Activated CD8-positive, alpha-beta T cell treated with anti-CD3 and anti-CD28 coated beads, Interleukin-2, amount 10 ng/mL, durations not matched to agents 7 days and 5 days (primary cell): ENCODE data around the gene PTGES2. TPM values are rescaled to one million over a fixed set of nuclear protein-coding genes. Genes with fewer than 3 reads are reported as not detected.

Source experiments
- ATAC-seq: fragments of 150-1000 bp; cut with Tn5 transposase; one replicate; pipeline ENCODE4 v1.10.0; 2021; ENCODE audit warnings: moderate library complexity
- CTCF ChIA-PET: fragments of 350-600 bp; sonication (Branson Sonifier 250); formaldehyde crosslinking; loops from one replicate; lab custom pipeline; 2021; ENCODE audit warnings: antibody characterized with exemption; lab: Charles Lee
- POLR2A ChIA-PET: fragments of 350-600 bp; sonication (Branson Sonifier 250); formaldehyde crosslinking; loops from one replicate; lab custom pipeline; 2021; ENCODE audit warnings: antibody characterized with exemption; lab: Charles Lee
- DNase-seq: peaks from one replicate; pipeline ENCODE4 v3.0.0-alpha.2; 2020
- H3K27ac Mint-ChIP-seq: one replicate; pipeline ENCODE4 v1.8.0; 2021; ENCODE audit warnings: mild to moderate bottlenecking, mixed read lengths
- H3K27me3 Mint-ChIP-seq: one replicate; pipeline ENCODE4 v1.8.0; 2021; ENCODE audit warnings: low read depth, mixed read lengths
- H3K36me3 Mint-ChIP-seq: one replicate; pipeline ENCODE4 v1.8.0; 2021; ENCODE audit warnings: low read depth, mixed read lengths
- H3K4me1 Mint-ChIP-seq: one replicate; pipeline ENCODE4 v1.8.0; 2021; ENCODE audit warnings: low read depth, mixed read lengths
- H3K4me3 Mint-ChIP-seq: one replicate; pipeline ENCODE4 v1.8.0; 2021; ENCODE audit warnings: mild to moderate bottlenecking, mixed read lengths
- H3K9me3 Mint-ChIP-seq: one replicate; pipeline ENCODE4 v1.8.0; 2022; ENCODE audit warnings: mixed read lengths; ENCODE audit not compliant: insufficient read depth
- total RNA-seq, 2 experiments: library from RNA; stranded (reverse); gene quantifications; one replicate each; pipeline ENCODE4 v1.2.3, GENCODE V29; 2021

The PTGES2 gene
- total RNA-seq, 2 experiments from 2014 or later: 51.8 to 57.7 TPM

DNA sequence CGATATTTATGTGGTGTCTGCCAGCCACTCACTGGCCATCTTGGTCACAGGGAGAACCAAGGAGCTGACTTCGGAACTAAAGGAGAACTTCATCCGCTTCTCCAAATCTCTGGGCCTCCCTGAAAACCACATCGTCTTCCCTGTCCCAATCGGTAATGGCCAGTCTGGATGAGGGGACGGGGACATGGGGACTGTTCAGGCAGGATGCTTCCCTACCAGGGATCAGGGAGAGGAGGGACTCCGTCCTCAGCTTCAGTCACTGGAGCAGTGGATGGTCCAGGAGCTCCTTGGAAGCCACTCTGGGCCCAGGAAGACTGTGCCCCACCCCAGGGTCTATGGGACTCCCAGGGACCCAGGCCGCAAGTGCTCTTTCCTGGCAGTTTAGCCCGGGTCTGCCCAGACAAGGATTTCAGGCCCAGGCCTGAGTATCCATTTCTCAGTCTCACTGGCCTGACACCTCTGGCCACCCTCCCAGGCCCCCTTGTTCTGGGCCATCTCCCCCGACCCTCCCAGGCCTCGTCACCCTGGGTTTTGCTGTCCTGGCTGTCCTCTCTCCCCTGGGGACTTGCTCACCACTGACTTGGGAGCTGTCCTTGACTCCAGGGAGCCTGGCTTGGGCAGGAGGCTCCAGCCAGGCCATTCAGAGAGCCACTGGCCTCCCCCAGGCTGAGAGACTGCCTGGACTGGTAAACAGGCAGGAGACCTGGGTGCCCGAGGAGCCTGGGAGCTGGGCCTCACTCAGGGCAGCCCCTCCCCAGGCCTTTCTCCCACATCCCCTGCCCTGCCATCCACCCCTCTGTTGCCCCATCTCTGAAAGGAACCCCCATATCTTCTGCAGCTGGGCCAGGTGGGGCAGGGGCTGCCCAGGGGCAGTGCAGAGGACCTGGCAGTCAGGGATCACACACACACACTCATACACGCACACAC is 24.9 kb upstream of the PTGES2 start:
- CTCF ChIA-PET: no interaction called here
- H3K9me3 Mint-ChIP-seq: no peaks in the 10 kb centered on the region
- H3K27me3 Mint-ChIP-seq: no peaks in the 10 kb centered on the region

DNA sequence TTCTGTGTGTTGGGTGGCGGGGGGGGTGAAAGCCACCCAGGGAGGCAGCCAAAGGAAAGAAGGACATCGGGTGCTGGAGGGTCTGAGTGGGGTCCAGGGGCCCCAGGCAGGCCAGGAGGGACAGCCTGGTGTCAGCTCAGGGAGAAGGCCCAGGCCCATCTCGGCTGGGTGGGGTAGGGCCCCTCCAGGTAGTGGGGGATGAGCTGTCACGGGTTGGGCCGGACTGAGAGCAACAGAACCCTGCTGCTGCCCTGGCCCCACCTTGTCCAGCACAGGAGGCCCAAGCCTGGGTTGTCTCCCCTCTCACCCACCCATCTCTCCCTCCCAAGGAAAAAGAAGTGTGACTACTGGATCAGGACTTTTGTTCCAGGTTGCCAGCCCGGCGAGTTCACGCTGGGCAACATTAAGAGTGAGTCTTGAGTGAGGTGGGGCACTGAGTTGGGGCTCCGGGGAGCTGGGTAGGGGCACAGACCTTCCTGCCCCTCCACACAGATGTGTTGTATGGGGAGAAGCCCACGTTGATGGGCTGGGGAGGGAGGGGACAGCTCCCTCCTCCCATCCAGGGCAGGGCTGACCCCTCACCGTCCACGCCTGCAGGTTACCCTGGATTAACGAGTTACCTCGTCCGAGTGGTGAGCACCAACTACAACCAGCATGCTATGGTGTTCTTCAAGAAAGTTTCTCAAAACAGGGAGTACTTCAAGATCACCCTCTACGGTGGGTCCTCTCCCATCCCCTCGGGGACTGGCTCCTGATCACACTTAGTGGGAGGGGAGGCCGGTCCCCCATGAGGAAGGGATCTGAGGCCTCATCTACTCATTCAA is 24.0 kb upstream of the PTGES2 start:
- CTCF ChIA-PET: interaction anchor here (1.0 to 2.3 kb wide), 4 partner anchors 9 to 211 kb away, joined by 3 to 7 read pairs (median 4); no protein-coding TSS in a partner anchor
- Mint-ChIP-seq H3K4me3 (no peak overlapping the region), H3K27me3 (no peaks in the 10 kb centered on the region), H3K4me1 (no peaks in the 10 kb centered on the region), H3K27ac (peak overlapping the region; percentile 52), H3K9me3 (no peaks in the 10 kb centered on the region), H3K36me3 (no peaks in the 10 kb centered on the region)
- DNase-seq (no peak), ATAC-seq (no peak)
- POLR2A ChIA-PET: no interaction called here

More for the DNA sequence above, 24.9 kb upstream of the PTGES2 start:
- Mint-ChIP-seq H3K4me1 (no peaks in the 10 kb centered on the region), H3K27ac (no peak overlapping the region), H3K4me3 (no peak overlapping the region), H3K36me3 (no peaks in the 10 kb centered on the region)
- POLR2A ChIA-PET: interaction anchor here (0.5 kb wide), 1 partner anchor 653 kb away, joined by 4 read pairs; no protein-coding TSS in a partner anchor
- DNase-seq (no peak), ATAC-seq (no peak)

GRCh38 chr9:128150594-128151308 is 23.2 kb upstream of the PTGES2 start:
- peak overlapping the region; percentile 52 for H3K27ac Mint-ChIP-seq
- ChIA-PET CTCF (interaction anchor here (1.0 to 2.3 kb wide), 8 partner anchors 8 to 212 kb away, joined by 3 to 7 read pairs (median 3); no protein-coding TSS in a partner anchor), POLR2A (no interaction called here)
- no peak overlapping the region for H3K4me3 Mint-ChIP-seq
- no peaks in the 10 kb centered on the region for H3K9me3 Mint-ChIP-seq
- no peaks in the 10 kb centered on the region for H3K36me3 Mint-ChIP-seq
- H3K4me1 Mint-ChIP-seq: no peaks in the 10 kb centered on the region
- no peaks in the 10 kb centered on the region for H3K27me3 Mint-ChIP-seq
- DNase-seq (peak; percentile 35), ATAC-seq (peak; percentile 53)

- no peak for ATAC-seq
Measured at GRCh38 chr9:128149951-128150593, 22.5 kb upstream of the PTGES2 start.

DNA sequence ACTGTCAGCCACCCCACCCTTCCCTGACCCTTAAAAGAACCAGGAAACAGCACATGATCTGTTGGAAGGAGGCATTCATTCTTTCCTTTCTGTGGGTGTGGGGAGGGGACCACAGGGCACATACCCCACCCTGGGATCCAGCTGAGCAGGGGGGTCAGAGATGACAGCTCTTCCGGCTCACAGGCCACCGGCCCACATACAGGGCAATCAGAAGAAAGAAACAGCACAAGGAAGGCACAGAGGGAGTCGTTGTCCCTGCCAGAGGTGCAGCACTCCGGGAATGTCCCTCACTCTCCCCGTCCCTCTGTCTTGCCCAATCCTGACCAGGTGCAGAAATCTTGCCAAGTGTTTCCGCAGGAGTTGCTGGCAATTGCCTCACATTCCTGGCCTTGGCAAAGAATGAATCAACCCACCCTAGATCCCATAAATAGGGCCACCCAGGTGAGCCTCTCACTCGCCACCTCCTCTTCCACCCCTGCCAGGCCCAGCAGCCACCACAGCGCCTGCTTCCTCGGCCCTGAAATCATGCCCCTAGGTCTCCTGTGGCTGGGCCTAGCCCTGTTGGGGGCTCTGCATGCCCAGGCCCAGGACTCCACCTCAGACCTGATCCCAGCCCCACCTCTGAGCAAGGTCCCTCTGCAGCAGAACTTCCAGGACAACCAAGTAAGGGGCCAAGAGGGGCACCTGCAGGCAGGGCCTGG is 21.6 kb upstream of the PTGES2 start, which contains the start of gene LCN2:
TSS of gene LCN2 (plus strand) at position 453 of the 701 bp plus-strand sequence. CDS start at position 526, 73 bp downstream.
- DNase-seq (no peak), ATAC-seq (no peak)
- POLR2A ChIA-PET: no interaction called here
- H3K4me3 Mint-ChIP-seq: no peak within 1 kb of the TSS
- no peaks in the 10 kb centered on the region for H3K9me3 Mint-ChIP-seq
- H3K4me1 Mint-ChIP-seq: no peaks in the 10 kb centered on the region
- no peaks in the 10 kb centered on the region for H3K27me3 Mint-ChIP-seq
- H3K27ac Mint-ChIP-seq: no peak within 1 kb of the TSS
- CTCF ChIA-PET: no interaction called here
- no peaks in the 10 kb centered on the region for H3K36me3 Mint-ChIP-seq

More at GRCh38 chr9:128149951-128150593, 22.5 kb upstream of the PTGES2 start:
- POLR2A ChIA-PET: no interaction called here
- no peak for DNase-seq
- CTCF ChIA-PET: interaction anchor here (1.1 to 2.3 kb wide), 6 partner anchors 9 to 41 kb away, joined by 3 to 7 read pairs (median 3); no protein-coding TSS in a partner anchor
- Mint-ChIP-seq H3K4me3 (no peak overlapping the region), H3K27me3 (no peaks in the 10 kb centered on the region), H3K36me3 (no peaks in the 10 kb centered on the region), H3K27ac (no peak overlapping the region), H3K9me3 (no peaks in the 10 kb centered on the region), H3K4me1 (no peaks in the 10 kb centered on the region)

DNA sequence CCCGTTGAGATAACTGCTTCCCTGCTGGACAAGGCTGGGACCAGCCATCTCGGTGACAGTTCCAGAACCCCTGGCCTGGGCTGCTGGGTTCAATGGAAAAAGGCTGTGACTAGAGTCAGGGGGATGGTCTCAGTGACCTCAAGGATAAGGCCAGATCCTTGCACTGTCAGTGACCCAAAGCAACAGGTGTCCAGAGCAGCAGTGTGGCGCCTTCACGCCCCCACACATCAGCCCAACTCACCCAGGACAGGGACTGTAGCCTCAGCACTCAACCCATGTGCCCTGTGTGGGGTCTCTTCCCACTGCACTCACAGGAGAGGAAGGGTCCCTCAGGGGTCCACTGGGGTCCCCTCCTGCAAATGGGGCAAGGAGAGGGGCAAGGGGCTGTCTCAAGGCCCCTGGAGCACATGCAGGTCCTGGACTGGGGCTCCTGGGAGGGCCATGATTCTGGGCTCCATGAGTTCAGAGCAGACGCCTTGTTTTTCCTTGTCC is 21.0 kb upstream of the PTGES2 start:
- Mint-ChIP-seq H3K4me1 (peaks cover 1% of the 10 kb centered on the region), H3K27me3 (no peaks in the 10 kb centered on the region), H3K27ac (no peak overlapping the region), H3K9me3 (no peaks in the 10 kb centered on the region), H3K4me3 (no peak overlapping the region), H3K36me3 (no peaks in the 10 kb centered on the region)
- POLR2A ChIA-PET: no interaction called here
- no peak for ATAC-seq
- CTCF ChIA-PET: no interaction called here
- DNase-seq: no peak

DNA sequence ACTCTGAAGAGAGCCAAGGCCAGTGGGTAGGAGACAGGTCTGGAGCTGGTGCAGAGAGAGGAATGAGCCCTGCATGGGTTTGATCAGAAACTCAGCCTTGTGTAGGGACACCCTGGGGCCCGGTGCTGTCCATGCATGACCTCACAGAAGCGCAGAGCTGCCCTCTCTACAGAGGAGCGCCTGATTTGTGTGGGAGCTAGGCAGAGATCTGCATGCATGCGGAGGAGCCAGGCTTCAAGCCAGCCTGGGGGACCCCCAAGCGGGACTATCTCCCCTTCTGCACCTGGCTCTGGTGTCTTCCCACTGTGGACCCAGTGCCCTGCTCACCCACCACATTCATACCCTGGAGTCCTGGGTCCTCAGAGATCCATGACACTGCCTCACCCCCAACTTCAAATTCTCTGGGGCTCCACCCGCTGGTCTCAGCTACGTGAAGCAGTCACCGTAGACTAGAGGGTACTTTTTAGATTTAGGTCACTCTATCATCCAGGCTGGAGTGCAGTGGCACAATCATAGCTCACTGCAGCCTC is 19.1 kb upstream of the PTGES2 start:
- ChIA-PET POLR2A (no interaction called here), CTCF (interaction anchor here (0.6 kb wide), 1 partner anchor 185 kb away, joined by 4 read pairs; no protein-coding TSS in a partner anchor)
- Mint-ChIP-seq H3K4me3 (no peak overlapping the region), H3K9me3 (no peaks in the 10 kb centered on the region), H3K27me3 (no peaks in the 10 kb centered on the region), H3K27ac (no peak overlapping the region), H3K4me1 (peaks cover 16% of the 10 kb centered on the region), H3K36me3 (peaks cover 2% of the 10 kb centered on the region)
- ATAC-seq (no peak), DNase-seq (no peak)

DNA sequence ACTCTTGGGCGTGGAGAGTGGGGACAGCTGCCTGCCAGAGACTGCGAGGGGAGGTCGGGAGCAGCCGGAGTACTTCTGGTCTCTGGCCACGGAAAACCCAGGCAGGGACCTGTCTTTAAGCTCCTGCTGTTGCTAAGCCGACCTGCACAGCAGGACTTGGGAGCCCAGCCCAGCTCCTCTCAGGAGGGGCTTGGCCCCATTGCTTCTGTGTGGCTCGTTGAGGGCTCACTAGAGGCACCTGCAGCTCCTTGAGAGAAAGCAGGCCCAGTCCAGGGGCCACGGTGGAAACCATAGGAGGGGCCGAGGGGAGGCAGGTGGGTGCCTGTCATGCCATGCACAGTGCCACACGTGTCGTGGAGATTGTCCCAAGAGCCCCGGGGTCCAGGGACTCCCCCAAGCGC is 18.4 kb upstream of the PTGES2 start:
- POLR2A ChIA-PET: no interaction called here
- H3K27ac Mint-ChIP-seq: no peak overlapping the region
- peaks cover 2% of the 10 kb centered on the region for H3K36me3 Mint-ChIP-seq
- no peak for ATAC-seq
- no peaks in the 10 kb centered on the region for H3K27me3 Mint-ChIP-seq
- H3K4me3 Mint-ChIP-seq: no peak overlapping the region
- H3K4me1 Mint-ChIP-seq: peaks cover 17% of the 10 kb centered on the region
- CTCF ChIA-PET: no interaction called here
- no peaks in the 10 kb centered on the region for H3K9me3 Mint-ChIP-seq
- no peak for DNase-seq

GRCh38 chr9:128145536-128145935 is 18.0 kb upstream of the PTGES2 start:
- ATAC-seq: no peak
- Mint-ChIP-seq H3K4me1 (peaks cover 17% of the 10 kb centered on the region), H3K27me3 (no peaks in the 10 kb centered on the region), H3K9me3 (no peaks in the 10 kb centered on the region), H3K36me3 (peaks cover 2% of the 10 kb centered on the region), H3K27ac (no peak overlapping the region), H3K4me3 (no peak overlapping the region)
- DNase-seq: no peak
- ChIA-PET POLR2A (no interaction called here), CTCF (no interaction called here)
